ENCODE data around the gene HDAC8.

DNA sequence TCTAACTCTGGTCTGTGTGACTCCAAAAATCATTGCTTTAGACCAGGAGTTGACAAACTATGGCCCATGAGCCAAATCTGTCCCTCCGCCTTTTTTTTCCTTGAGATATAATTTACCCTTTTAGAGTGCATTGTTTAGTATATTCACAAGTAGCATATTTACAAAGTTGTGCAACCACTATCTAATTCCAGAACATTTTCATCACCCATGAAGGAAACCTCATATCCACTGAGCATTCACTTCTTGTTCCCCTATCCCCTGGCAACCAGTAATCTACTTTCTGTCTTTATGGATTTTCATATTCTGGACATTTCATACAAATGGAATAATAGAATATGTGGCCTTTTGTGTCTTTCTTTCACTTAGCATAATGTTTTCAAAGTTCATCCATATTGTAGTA, 199.5 kb downstream of the HDAC8 start:
- TF ChIP-seq, protein P1, sequence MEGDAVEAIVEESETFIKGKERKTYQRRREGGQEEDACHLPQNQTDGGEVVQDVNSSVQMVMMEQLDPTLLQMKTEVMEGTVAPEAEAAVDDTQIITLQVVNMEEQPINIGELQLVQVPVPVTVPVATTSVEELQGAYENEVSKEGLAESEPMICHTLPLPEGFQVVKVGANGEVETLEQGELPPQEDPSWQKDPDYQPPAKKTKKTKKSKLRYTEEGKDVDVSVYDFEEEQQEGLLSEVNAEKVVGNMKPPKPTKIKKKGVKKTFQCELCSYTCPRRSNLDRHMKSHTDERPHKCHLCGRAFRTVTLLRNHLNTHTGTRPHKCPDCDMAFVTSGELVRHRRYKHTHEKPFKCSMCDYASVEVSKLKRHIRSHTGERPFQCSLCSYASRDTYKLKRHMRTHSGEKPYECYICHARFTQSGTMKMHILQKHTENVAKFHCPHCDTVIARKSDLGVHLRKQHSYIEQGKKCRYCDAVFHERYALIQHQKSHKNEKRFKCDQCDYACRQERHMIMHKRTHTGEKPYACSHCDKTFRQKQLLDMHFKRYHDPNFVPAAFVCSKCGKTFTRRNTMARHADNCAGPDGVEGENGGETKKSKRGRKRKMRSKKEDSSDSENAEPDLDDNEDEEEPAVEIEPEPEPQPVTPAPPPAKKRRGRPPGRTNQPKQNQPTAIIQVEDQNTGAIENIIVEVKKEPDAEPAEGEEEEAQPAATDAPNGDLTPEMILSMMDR (IDR thresholded peaks at IDR 0.05; ENCODE audit: low read length) = no peak
- TF ChIP-seq EZH2 (optimal IDR thresholded peaks at IDR 0.05; ENCODE audit: low read depth, low read length) (no peak), EZH2phosphoT487 (IDR thresholded peaks at IDR 0.05; ENCODE audit: low read length) (no peak)
